Middle frontal gyrus (tissue), 1 donor: ENCODE results near the gene MED26.
"Not testable (repeated sequence)": the region's sequence is repeated elsewhere in the genome, so short reads cannot be mapped to it uniquely, and the experiment has no call there.

Experiments
- DNase-seq: peaks from one replicate; pipeline ENCODE4 v3.0.0-alpha.2; 2015; ENCODE audit warnings: low spot score; ENCODE audit errors: extremely low spot score

MED26 gene

DNA sequence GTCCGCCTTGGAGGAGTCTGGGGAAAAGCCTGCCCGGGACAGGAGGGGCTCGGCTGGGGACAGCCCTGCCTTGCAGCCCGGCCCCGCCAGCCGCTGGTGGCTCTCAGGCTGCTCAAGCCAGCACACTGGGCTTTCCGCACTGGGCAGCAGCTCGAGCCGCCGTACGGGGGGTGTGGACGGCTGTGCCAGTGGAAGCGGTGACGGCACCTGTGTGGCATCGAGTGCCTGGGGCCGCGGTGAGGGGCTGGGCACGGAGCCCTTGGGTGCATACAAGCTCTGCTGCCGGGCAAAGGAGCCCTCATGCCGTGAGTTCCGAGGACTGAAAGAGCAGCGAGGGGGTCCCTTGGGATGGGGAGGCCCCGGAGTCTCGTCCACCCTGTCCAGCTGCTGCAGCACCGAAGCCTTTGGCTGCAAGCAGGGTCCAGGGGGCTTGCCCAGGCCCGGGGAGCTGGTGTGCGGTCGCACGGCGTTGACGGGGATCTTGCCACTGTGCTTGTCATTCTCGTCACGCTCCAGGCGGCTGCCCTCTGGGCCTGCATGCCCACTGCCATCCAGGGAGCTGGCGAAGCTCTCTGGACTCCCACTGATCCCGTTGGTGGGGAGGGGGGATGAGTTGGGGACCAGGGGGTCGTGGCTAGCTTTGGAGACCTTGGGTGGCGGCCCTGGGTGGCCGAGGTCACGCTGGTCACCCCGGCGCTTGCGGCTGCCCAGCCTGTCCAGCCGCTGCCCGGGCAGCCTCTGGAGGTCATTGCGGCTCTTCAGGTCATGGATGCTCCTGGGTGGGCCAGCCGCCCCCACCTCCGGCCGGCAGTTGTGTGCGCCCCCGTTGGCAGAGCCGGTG is 51.1 kb downstream of the MED26 start:
- DNase-seq: no peak

DNA sequence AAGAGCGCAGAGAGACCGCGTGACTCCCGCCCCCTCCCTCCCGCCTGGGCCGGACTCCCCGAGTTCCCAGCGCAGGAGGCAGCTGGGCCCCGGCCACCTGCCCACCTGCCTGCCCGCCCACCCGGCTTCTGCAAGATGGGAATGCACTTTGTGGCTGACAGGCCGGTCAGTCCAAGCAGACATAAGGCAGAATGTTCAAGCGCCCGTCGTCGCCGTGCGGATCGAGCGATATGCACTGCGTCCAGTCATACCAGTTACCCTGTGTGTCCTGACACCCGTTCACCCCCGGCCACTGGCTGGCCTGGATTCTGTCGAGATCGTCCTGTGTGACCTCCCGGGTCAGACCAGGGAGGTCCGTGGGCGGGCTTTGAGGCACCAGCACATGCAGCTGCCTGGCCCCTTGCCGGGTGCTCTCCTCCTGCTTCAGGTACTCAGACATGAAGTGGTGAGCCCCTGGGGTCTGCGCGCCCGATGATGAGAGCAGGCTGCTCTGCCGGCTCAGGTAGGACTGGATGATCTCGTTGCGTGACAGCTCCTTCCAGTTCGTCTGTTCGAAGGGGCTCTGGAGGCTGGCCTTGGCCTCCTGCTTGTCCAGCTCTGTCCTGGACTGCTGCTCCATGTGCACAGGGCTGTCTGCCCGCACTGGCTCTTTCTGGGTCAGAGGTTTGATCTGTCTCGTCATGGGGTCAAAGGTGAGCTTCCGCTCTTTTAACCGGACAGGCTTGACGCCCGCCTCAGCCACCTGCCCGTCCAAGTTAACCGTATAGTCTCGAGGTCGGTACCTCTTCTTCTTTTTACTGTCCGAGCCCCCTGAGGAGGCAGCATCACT is 51.9 kb downstream of the MED26 start:
- DNase-seq: no peak

DNA sequence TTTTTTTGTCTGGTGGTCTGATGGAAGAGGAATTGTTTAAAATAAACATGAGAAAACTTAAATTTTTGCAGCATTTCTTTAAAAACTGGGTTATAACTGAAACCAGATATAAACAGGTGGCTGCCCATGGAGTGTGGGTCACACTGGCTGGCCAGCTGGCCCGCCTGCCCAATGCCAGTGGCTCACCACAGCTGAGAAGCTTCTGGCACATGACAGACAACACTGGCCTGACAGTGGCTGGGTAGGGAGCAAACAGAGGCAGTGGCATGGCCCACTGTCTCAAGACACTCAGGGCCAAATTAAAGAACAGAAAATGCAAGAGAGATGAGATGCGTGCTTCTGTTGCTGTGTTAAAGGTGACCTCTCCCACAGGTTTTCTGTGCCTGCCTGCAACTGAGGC is 52.7 kb downstream of the MED26 start:
- no peak for DNase-seq

- DNase-seq: no peak
Measured at GRCh38 chr19:16573925-16574324, 54.1 kb downstream of the MED26 start.

DNA sequence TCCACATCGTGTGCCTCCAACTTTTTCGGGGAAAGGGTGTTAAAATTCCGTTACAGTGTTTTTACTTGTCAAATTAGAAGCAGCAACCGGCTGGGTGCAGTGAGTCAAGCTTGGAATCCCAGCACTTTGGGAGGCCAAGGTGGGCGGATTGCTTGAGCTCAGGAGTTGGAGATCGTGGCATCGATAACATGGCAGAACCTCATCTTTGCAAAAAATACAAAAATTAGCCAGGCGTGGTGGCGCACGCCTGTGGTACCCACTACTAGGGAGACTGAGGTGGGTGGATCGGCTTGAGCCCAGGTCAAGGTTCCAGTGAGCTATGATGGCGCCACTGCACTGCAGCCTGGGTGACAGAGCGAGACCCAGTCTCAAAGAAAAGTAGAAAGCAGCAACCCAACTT is 54.7 kb downstream of the MED26 start:
- DNase-seq: no peak

GRCh38 chr19:16572332-16573211 is 55.4 kb downstream of the MED26 start, which contains the start of gene SLC35E1:
Gene SLC35E1 (minus strand): TSS chr19:16572415. CDS start chr19:16572364, 51 bp downstream.
- DNase-seq: peak; percentile 94

DNA sequence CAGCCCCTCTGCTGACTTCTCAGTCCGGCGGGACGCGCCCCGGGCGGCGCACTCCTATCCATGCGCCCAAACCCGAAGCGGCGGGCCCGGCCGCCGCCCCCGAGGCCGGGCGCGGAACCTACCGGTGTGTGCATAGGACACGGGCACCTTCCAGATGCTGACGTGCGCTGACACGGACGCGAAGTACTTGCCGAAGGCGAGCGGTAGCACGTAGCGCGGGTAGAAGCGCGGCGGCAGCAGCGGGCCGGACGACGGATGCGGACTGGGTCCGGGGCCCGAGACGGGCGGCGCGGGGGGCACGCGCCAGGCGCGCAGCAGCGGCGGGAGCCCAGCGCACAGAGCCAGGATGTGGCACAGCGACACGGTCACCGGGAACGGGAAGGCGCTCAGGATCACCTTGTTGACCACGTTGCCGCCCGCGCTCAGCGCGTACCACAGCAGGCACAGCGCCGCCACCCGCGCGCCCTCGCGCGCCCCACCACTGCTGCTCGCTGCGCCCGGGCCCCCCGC is 56.1 kb downstream of the MED26 start:
- DNase-seq: no peak

DNA sequence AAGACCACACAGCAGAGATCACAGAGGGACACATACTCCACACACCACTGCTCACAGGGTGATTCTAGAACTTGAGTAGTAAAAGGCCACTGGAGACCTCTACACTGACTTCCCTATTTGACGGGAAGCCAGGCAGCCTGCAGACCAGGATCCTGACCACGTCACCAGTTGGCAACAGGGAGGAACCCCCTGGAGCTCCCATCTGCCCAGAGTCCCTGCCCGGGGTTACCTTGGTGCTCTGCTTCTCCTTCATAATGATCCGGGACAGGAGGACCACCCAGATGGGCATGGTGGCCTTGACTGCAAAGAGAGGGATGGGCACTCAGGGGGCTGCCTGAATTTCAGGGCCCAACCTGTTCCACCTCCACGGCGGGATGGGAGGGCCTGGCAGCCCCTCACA is 56.7 kb downstream of the MED26 start:
- DNase-seq: no peak

- DNase-seq: no peak
Measured at GRCh38 chr19:16569609-16570320, 58.2 kb downstream of the MED26 start.

DNA sequence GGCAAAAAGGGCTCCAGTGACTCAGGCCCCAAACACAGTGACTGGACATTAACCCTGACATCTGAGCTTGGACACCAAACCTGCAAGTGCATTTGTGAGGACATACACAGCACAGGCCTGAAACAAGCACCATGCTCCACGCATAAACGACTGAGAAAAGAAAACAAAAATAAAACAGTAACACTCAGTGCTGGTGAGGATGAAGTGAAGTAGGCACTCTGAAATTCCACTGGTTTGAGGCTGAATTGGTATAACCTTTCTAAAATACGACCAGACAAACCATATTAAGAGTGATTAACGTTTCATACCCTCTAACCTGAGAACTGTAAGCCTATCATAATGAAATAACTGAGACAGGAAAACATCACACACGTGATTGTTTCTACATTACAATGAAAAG is 61.3 kb downstream of the MED26 start:
- no peak for DNase-seq

GRCh38 chr19:16566161-16566560 is 61.8 kb downstream of the MED26 start:
- DNase-seq: no peak

GRCh38 chr19:16564842-16565241 is 63.2 kb downstream of the MED26 start:
- DNase-seq: no peak

- DNase-seq: no peak
Measured at GRCh38 chr19:16562608-16563025, 65.4 kb downstream of the MED26 start.

DNA sequence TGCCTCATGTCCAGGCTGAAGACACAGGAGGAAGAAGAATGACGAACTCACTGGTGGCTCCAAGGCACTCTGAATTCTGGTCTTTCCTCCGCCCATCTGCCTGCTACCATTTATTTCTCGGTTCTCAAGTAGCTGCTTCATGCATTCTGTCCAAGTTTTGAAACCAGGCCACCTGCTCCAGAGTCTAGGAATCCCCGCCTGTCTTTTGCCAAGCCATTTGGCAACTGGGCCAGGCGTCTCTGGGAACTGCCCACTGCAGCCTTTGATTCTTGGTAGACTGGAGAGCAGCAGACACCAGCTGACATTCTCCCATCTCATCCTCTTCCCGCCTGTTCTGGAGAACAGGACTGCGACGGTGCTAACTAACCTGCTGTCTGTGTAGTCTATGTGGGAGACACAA is 66.6 kb downstream of the MED26 start:
- DNase-seq: no peak

GRCh38 chr19:16559780-16560276 is 68.2 kb downstream of the MED26 start:
- no peak for DNase-seq

DNA sequence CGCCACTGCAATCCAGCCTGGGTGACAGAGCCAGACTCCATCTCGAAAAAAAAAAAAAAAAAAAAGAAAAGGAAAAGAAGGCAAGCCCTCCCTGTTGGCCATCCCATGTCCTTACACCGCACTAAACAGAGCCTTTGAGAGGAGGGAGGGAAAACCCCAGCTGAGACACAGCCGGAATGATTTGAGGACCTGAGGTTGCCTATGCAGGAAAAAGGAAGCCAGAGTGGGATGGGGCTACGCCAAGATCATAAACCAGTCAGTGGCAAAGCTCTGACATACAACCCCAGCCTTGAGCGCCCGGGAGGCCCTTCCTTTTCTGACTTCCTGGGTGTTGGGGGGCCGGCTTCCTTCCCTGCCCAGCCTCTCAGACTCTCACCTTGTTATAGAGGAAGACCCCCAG is 73.2 kb downstream of the MED26 start:
- no peak for DNase-seq

- DNase-seq: not testable (repeated sequence)
Measured at GRCh38 chr19:16551902-16552301, 76.1 kb downstream of the MED26 start.

GRCh38 chr19:16548956-16549355 is 79.0 kb downstream of the MED26 start:
- DNase-seq: no peak

GRCh38 chr19:16544473-16545231 is 83.4 kb downstream of the MED26 start:
- no peak for DNase-seq

- not testable (repeated sequence) for DNase-seq
Measured at GRCh38 chr19:16543734-16544133, 84.3 kb downstream of the MED26 start.
